Measurements from ENCODE around the gene PLXNB1.

Gene PLXNB1

DNA sequence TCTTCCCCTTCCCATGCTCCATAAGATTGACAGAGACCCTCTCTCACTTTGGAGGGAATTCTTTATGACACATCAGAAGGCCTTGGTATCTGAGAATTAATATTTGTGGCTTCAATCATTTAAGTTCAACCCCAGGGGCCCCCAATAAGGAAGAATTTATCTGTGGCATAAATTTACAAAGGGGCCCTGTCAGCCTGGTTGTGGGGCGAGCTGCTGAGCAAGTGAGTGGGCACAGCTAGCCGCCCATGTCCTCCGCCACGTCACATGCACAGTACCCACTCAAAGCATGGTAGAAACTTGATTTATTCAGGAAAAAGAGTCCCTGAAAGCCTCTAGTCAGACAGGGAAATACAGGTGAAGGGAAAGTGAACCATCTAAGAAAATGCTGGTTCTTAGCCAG is 13.3 kb downstream of the PLXNB1 start:
- no peak for DNase-seq

- DNase-seq, result no peak
Measured at GRCh38 chr3:48416091-48416505, 13.8 kb downstream of the PLXNB1 start.

- no peak for DNase-seq
Measured at GRCh38 chr3:48415251-48415953, 14.5 kb downstream of the PLXNB1 start.

DNA sequence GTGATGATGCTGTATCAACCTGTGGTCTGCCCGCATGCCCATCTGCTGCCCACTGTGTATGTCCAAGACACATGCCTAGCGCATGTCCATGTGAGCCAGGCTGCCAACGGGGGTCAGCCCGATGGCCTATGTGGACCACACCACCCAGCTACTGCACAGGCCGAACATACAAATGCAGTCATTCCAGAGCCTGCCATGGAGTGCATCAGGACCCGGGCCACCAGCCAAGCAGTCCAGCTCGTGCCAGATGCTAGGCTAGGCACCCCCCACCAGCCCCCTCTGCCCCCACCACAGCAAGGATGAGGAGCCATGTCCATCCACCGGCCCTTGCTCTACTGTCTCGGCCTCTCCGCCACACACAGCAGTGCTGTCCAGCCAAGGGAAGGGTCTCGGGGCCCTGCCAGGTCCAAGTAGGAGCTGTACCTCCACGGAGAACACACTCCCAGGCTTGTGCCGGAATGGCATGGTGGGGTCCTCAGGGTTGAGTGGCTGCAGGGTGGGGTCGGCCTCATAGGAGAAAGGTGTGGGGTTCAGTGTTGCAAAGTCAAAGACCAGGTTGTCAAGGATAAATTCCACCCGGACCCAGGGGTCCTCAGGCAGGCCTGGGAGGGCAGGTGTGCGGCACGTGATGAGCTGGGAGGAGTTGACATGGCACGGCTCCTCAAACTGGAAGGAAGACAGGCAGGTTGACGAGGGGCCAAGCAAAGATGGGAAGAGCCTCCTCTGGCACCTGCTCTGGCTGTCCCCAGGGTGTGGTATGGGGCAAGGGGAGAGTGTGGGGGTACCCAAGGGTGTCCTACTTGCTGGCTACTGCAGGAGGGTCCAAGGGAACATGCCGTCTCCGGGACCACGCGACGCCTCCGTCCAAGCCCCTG is 15.3 kb downstream of the PLXNB1 start:
- DNase-seq, result no peak

DNA sequence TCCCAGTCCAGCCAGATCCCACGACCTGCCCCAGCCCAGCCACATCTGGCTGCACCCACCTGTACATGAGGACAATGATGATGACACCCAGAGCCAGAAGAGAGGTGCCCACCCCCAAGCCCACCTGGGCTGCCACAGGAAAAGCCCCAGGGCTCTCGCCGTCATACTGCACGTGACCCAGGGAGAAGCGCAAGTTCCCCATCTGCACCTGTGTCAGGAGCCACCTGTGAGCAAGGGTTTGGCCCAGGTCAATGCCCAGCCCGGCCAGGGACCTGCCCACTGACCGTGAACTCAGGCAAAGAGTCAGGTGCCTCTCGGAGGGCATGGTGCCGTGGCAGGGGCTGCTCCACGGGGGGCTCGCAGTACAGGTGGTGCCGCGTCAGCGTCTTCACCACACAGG is 16.3 kb downstream of the PLXNB1 start:
- no peak for DNase-seq

- no peak for DNase-seq
Measured at GRCh38 chr3:48413086-48413485, 16.8 kb downstream of the PLXNB1 start.

DNA sequence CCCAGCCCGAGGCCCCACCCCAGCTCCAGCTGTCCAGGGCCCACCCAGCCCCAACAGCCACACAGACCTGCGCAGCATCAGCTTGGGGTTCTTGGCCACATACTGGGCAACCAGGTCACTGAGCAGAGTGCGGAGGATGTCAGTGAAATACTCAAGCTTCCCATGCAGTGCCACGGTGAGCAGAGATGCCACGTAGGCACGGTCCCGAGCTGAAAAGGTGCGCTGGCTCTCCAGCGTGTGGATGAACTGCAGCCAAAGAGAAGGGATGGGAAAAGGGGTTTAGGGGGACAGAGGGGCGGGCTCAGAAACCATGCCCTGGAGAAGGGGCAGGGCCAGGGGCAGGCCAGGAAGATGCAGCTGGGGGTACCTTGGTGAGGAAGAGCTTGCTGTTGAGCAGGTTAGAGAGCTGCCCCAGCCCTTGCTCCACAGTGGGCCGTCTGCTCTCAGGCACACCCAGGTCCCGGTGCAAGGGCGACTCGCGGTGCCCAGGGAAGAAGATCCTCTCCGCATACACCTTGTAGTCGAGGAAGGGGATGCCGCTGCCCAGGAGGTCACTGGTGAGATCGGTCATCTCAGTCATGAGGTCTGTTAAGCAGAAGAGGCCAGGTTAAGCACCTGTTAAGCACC is 17.4 kb downstream of the PLXNB1 start:
- DNase-seq, result no peak

- DNase-seq, result no peak
Measured at GRCh38 chr3:48411606-48412374, 18.1 kb downstream of the PLXNB1 start.

GRCh38 chr3:48411041-48411588 is 18.8 kb downstream of the PLXNB1 start:
- DNase-seq, result no peak

- DNase-seq, result no peak
Measured at GRCh38 chr3:48410205-48411040, 19.5 kb downstream of the PLXNB1 start.

- DNase-seq, result peak; percentile 2
Measured at GRCh38 chr3:48409291-48410201, 20.3 kb downstream of the PLXNB1 start.

DNA sequence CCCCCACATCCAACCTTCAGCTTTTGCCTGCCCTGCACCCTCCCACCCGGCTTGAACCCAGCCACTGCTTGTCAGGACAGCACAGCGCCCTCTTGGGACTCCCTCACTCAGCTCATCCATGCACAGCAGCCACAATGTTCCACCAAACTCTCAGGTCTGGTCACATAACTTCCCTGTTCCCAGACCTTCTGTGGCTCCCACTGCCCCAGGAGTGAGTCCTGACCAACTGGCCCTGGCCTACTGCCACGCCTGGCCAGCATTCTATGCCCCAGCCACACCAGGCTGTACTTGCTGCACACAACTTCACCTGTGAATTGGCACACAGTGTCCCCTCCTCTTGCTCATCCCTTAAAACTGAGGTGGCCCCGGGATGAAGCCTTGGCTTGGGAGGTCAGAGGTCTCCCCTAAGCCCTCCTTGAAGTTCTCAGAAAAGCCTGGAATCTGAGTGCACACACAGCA is 21.0 kb downstream of the PLXNB1 start:
- DNase-seq, result no peak

DNA sequence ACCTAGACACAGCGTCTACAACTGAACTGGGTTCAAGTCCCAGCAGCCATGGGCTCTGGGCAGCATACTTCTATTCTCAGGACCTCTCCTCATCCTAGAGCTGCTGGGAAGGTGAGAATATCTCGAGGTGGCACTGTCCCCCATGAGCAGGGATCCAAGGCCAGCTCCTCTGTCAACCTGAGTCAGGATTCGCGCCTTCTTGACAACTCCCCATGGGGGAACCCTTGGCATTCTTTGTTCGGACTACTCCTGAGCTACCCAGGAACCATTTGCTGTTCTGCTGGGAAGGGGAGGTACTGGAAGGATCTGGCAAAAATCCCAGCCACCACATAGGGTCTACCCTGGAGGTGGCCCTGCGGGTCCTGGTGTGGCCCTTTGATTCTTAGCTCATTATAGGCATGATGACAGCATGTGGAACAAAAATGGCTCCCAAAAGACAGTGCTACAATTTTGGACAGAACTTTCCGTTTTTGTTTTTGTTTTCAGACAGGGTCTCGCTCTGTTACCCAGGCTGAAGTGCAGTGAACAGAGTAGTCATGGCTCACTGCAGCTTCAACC is 22.3 kb downstream of the PLXNB1 start:
- no peak for DNase-seq

GRCh38 chr3:48406443-48407431 is 23.1 kb downstream of the PLXNB1 start:
- no peak for DNase-seq

GRCh38 chr3:48405971-48406370 is 23.9 kb downstream of the PLXNB1 start:
- no peak for DNase-seq

DNA sequence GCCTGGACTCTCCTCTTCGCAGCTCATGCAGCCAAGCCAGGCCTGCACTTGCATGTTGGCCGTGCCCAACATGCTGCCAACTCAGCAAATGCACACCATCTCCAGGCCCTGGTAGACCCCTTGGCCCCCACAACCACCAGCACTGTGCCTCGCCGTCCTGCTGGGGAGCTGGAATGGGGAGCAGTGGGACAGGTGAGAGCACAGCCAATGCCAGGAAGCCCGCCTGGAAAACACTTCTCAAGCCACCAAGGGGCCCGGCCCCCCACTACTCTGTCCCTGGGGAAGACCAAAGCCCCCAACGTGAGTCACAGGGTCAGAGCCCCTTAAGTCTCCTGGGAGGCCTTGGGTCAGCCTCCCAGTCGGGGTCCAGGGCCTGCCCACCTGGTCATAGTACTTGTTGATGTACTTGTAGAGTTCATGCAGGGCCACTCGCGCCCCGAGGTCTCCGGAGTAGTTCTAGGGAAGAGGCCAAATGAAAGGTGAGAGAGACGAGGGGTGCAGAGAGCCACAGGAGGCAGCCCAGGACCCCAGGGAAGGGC is 24.5 kb downstream of the PLXNB1 start:
- DNase-seq, result no peak

DNA sequence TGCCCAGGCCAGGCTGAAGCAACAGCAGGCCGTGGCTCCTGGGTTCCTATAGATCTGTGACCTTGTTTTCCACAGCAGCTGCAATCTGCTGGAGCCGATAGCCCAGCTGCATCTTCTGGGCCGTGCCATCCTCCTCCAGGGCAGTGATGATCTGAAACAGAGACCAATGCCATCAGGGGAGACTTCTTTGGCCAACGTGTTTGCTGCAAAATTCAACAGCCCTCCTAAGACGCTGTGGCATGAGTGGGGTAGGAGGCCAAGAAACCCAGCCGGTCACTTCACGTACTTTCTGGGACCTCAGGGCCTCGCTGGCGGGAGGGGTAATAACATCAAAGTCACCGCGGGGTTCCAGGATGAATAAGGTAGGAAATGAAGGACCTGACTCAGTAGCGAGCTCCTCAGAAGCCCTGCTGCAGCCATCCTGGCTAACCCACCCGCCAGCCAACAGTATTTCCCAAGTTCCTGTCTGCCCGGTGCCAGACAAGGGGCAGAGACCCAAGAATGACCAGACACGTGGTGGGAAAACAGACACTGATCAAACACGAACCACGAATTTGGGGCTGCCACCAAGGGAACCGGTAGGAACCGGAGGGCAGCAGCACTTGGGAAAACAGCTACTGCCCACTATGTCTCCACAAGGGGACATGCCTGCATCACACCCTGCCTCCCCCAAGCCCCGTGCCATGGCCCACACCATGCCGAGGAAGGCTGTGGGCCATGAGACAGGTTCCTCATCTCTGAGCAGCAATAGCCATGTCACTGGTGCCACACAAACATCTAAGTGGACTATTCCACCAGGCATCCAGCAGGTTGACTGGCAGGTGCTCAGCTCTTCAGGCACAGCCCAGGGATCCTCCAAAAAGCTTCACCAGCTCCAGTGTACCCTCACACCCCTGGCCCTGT is 25.2 kb downstream of the PLXNB1 start:
- no peak for DNase-seq
